GM21723 (cell line): ENCODE data around the gene YWHAG.
A peak's percentile ranks its signal among the peaks of the same experiment; 100 is the strongest.
"Not testable (repeated sequence)": the region's sequence is repeated elsewhere in the genome, so short reads cannot be mapped to it uniquely, and the experiment has no call there.

Source experiments
- ATAC-seq: cut with Tn5 transposase; IDR thresholded peaks from one replicate; pipeline ENCODE4 v1.9.1; 2021; ENCODE audit warnings: mild to moderate bottlenecking, moderate library complexity; ENCODE audit not compliant: unreplicated experiment

The YWHAG gene

GRCh38 chr7:76300166-76300731 lies 58.5 kb downstream of the YWHAG start:
- no peak for ATAC-seq

- no peak for ATAC-seq
Measured at GRCh38 chr7:76296743-76297740, 61.7 kb downstream of the YWHAG start.

GRCh38 chr7:76294344-76295024 lies 64.3 kb downstream of the YWHAG start:
- ATAC-seq = no peak

GRCh38 chr7:76293407-76293901 lies 65.3 kb downstream of the YWHAG start:
- no peak for ATAC-seq

GRCh38 chr7:76292911-76293310 lies 65.9 kb downstream of the YWHAG start:
- not testable (repeated sequence) for ATAC-seq

- no peak for ATAC-seq
Measured at GRCh38 chr7:76292213-76292573, 66.6 kb downstream of the YWHAG start.

- peak; percentile 83 for ATAC-seq
Measured at GRCh38 chr7:76291351-76292212, 67.2 kb downstream of the YWHAG start.

DNA sequence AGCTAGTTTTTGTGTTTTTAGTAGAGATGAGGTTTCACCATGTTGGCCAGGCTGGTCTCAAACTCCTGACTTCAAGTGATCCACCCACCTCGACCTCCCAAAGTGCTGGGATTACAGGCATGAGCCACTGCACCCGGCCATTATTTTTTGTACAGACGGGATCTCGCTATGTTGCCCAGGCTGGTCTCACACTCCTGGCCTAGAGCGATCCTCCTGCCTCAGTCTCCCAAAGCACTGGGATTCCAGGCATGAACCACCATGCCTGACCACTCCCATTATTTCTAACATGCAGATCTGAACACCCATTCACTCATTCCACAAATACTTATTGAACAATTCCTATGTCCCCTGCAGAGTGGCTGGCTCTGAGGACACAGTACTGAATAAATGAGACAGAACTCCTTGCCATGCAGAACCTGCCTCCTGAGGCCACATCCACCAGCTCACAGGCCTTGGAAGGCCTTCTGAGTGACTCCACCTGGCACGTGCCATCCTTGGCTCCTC lies 67.9 kb downstream of the YWHAG start:
- ATAC-seq = not testable (repeated sequence)

DNA sequence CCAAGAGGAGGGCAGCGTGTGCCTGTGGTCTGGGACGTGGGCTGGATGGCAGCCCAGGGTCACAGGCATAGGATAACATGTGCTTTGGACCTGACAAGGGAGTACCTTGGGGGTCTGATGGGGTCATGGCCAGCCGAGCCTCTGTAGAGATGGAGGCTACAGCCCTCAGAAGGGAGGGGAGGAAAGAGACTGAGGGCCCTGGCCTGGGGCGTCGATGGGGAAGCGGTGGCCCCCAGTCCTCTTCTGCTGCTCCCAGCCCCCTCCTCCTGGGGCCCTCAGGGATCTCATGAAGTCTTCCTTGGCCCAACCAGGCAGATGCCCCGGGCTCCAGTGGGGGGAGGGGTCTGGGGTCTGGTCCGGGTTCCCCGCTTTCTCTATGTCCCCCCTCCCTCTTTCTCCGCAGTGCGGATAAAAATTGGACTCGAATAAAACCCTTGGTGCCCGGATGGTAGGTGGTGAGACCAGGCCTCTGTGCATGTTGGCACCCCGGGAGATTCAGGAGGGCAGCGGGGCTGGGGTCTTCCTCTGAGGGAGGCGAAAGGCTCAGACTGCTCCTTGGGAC lies 71.9 kb downstream of the YWHAG start:
- no peak for ATAC-seq

- no peak for ATAC-seq
Measured at GRCh38 chr7:76285604-76286374, 73.0 kb downstream of the YWHAG start.

- ATAC-seq = no peak
Measured at GRCh38 chr7:76283254-76284159, 75.3 kb downstream of the YWHAG start.

GRCh38 chr7:76282344-76283253 lies 76.2 kb downstream of the YWHAG start:
- no peak for ATAC-seq

DNA sequence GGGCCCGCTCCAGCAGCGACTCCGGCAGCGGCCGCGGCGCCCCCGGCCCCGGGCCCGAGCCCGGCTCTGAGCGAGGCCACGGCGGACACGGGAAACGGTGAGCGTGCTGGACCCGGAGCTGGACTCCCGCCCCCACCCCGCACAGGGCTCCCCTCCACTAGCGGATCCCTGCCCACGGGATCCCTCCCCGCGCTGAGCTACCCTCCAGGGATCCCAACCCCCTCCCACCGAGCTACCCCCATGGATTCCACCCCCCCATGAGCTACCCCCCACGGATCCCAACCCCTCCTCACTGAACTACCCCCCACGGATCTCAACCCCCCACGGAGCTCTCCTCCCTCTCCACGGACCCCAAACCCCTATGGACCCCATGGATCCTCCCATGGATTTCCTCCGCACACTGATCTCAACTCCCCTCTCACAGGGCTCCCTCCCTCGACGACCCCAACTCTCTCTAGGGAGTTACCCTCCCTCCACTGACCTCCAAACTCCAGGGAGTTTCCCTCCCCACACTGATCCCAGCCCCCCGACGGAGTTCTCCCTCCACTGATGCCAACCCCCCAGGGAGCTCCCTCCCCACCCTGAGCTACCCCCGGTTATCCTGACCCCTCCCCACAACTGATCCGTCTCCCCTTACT lies 77.0 kb downstream of the YWHAG start:
- no peak for ATAC-seq

- no peak for ATAC-seq
Measured at GRCh38 chr7:76281006-76281705, 77.6 kb downstream of the YWHAG start.

GRCh38 chr7:76280408-76280807 lies 78.4 kb downstream of the YWHAG start:
- ATAC-seq = no peak

DNA sequence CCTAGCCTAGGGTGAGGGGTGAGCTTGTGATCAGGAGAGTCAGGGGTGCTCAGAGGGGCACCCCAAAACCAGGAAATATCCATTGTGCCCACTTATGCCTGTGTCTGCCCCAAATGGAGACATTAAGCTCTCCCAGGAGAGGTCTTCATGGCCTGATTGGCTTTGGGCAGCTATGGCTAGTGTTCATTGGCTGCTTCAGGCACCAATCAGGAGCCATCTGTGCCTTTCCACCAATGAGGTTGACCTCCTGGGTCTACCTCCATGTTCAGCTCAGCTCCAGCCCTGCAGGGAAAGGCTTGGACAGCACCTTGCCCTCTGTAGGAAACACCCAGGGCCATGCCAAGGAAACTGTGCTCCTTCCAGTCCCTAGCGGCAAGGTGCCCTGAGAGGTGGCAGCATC lies 80.3 kb downstream of the YWHAG start:
- ATAC-seq = no peak
